Vagina (tissue), 2 donors: ENCODE results near the gene TMEM131L. TPM values are rescaled to one million over a fixed set of nuclear protein-coding genes. Genes with fewer than 3 reads are reported as not detected.

Experiments used
- DNase-seq, 2 donors: peaks; one replicate each; pipeline ENCODE4 v3.0.0-alpha.2; 2017; ENCODE audit errors: extremely low spot score in 2 of 2
- H3K27ac ChIP-seq: fragments of 200-600 bp; sonication (generic); one replicate; pipeline ENCODE4 v1.5.1; 2019
- H3K27me3 ChIP-seq: fragments of 200-600 bp; sonication (generic); one replicate; pipeline ENCODE4 v1.5.1; 2019
- H3K36me3 ChIP-seq, 2 donors: fragments of 200-600 bp; sonication (generic); one replicate each; pipeline ENCODE4 v1.5.1; 2017 to 2019
- H3K4me1 ChIP-seq: fragments of 200-600 bp; sonication (generic); one replicate; pipeline ENCODE4 v1.5.1; 2019
- H3K4me3 ChIP-seq, 2 donors: fragments of 200-600 bp; sonication (generic); 1 replicate in 1 of 2; 2 replicates in 1 of 2; pipeline ENCODE4 v1.5.1; 2016 to 2019
- H3K9me3 ChIP-seq: fragments of 200-600 bp; sonication (generic); one replicate; pipeline ENCODE4 v1.5.1; 2019
- POLR2A ChIP-seq, 2 donors: fragments of 450-650 bp; IDR thresholded peaks; one replicate each; pipeline ENCODE4 v1.6.1; 2017; ENCODE audit warnings: antibody characterized with exemption in 2 of 2, mild to moderate bottlenecking in 2 of 2, moderate library complexity in 2 of 2
- POLR2AphosphoS5 ChIP-seq, 2 donors: sonication (generic); formaldehyde crosslinking; IDR thresholded peaks; one replicate each; pipeline ENCODE4 v1.9.0; 2017; ENCODE audit warnings: antibody characterized with exemption in 2 of 2, mild to moderate bottlenecking in 2 of 2, low read depth in 1 of 2; ENCODE audit not compliant: insufficient read depth in 1 of 2
- intact Hi-C: fragments of 100-400 bp; cut with DNase I; formaldehyde crosslinking; loops from one replicate; pipeline ENCODE4 v1.15.1; 2023
- total RNA-seq: library from RNA; depleted of rRNA; stranded (reverse); fragments of >200 nt; gene quantifications from one replicate; pipeline ENCODE4 v1.2.3, GENCODE V29; 2016
- TF ChIP-seq, protein P1 (sequence below), 3 experiments: fragments of 450-650 bp in 2 of 3; fragments of 200-600 bp in 1 of 3; sonication (generic) in 1 of 3; IDR thresholded peaks; one replicate each; pipeline ENCODE4 v1.5.1; 2017 to 2019; ENCODE audit warnings: antibody characterized with exemption in 3 of 3, mild to moderate bottlenecking in 2 of 3, moderate library complexity in 2 of 3

The TMEM131L gene
- total RNA-seq, 1 donor from 2014 or later = 17.7 TPM

DNA sequence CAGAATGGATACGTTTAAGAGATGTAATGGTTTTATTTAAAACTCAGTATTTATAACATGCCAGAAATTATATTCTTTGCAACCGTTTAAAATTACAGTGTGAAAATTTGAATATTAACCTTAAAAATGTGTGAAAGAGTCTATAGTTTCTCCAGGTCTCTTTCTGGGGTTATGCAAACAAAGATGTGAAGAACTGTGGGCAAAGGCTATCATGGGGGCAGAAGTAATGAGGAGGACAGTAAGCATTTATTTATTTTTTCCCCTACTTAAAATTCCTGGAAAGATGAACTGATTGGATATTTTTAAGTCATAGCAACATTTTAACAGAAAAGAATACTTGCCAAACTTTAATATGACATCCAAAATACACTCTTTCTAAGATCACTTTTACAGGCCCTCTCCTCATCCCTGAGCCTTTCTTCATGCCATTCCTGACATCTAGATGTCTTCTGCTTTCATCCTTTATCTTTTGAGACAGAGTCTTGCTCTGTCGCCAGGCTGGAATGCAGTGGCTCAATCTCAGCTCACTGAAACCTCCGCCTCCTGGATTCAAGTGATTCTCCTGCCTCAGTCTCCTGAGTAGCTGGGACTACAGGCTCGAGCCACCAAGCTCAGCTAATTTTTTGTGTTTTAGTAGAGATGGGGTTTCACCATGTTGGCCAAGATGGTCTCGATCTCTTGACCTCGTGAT, 46.1 kb downstream of the TMEM131L start:
- no peak for DNase-seq
- no peaks in the 10 kb centered on the region for H3K36me3 ChIP-seq
- TF ChIP-seq, protein P1, sequence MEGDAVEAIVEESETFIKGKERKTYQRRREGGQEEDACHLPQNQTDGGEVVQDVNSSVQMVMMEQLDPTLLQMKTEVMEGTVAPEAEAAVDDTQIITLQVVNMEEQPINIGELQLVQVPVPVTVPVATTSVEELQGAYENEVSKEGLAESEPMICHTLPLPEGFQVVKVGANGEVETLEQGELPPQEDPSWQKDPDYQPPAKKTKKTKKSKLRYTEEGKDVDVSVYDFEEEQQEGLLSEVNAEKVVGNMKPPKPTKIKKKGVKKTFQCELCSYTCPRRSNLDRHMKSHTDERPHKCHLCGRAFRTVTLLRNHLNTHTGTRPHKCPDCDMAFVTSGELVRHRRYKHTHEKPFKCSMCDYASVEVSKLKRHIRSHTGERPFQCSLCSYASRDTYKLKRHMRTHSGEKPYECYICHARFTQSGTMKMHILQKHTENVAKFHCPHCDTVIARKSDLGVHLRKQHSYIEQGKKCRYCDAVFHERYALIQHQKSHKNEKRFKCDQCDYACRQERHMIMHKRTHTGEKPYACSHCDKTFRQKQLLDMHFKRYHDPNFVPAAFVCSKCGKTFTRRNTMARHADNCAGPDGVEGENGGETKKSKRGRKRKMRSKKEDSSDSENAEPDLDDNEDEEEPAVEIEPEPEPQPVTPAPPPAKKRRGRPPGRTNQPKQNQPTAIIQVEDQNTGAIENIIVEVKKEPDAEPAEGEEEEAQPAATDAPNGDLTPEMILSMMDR (IDR thresholded peaks at IDR 0.05) = no peak
- no peak for TF ChIP-seq POLR2AphosphoS5 (IDR thresholded peaks at IDR 0.05; ENCODE audit: insufficient read depth in 1 of 2, low read depth in 1 of 2)
- no peak for TF ChIP-seq POLR2A (IDR thresholded peaks at IDR 0.05)
- peaks cover 38% of the 10 kb centered on the region for H3K4me1 ChIP-seq
- H3K4me3 ChIP-seq = no peak overlapping the region
- H3K27ac ChIP-seq = no peak overlapping the region
- intact Hi-C loops = no loop called here
- no peaks in the 10 kb centered on the region for H3K27me3 ChIP-seq
- no peaks in the 10 kb centered on the region for H3K9me3 ChIP-seq

GRCh38 chr4:153512952-153513500, 46.9 kb downstream of the TMEM131L start:
- Histone ChIP-seq H3K27me3 (no peaks in the 10 kb centered on the region), H3K27ac (no peak overlapping the region), H3K9me3 (no peaks in the 10 kb centered on the region), H3K4me1 (peaks cover 31% of the 10 kb centered on the region), H3K4me3 (no peak overlapping the region), H3K36me3 (no peaks in the 10 kb centered on the region)
- DNase-seq = no peak
- intact Hi-C loops = no loop called here
- TF ChIP-seq POLR2A (IDR thresholded peaks at IDR 0.05) (no peak), POLR2AphosphoS5 (IDR thresholded peaks at IDR 0.05; ENCODE audit: insufficient read depth in 1 of 2, low read depth in 1 of 2) (no peak)
- TF ChIP-seq, protein P1 (IDR thresholded peaks at IDR 0.05) = no peak

DNA sequence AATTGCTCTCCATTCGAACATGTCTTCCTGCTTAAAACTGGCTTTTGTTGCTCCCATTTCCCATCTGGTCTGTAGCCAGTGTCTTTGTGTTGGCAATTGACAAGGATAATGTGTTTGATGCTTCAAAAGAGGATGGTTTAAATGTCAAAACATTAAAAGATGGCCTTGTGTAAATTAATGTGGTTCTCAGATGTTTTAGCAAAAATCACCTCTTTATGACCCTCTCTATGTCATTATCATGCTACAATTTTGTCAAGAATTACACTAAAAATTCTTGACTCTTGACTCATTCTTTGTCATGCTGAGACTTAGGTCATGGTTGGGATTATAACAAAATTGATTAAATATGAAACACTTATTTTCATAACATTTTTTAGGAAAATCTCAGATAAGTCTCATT, 47.4 kb downstream of the TMEM131L start:
- Histone ChIP-seq H3K9me3 (no peaks in the 10 kb centered on the region), H3K4me3 (no peak overlapping the region), H3K4me1 (peaks cover 27% of the 10 kb centered on the region), H3K27ac (no peak overlapping the region), H3K27me3 (no peaks in the 10 kb centered on the region), H3K36me3 (no peaks in the 10 kb centered on the region)
- intact Hi-C loops = no loop called here
- TF ChIP-seq POLR2AphosphoS5 (IDR thresholded peaks at IDR 0.05; ENCODE audit: insufficient read depth in 1 of 2, low read depth in 1 of 2) (no peak), POLR2A (IDR thresholded peaks at IDR 0.05) (no peak)
- TF ChIP-seq, protein P1 (IDR thresholded peaks at IDR 0.05) = no peak
- no peak for DNase-seq

- Histone ChIP-seq H3K9me3 (no peaks in the 10 kb centered on the region), H3K27ac (no peak overlapping the region), H3K4me1 (peaks cover 27% of the 10 kb centered on the region), H3K4me3 (no peak overlapping the region), H3K36me3 (no peaks in the 10 kb centered on the region), H3K27me3 (no peaks in the 10 kb centered on the region)
- intact Hi-C loops = no loop called here
- DNase-seq = no peak
- TF ChIP-seq POLR2AphosphoS5 (IDR thresholded peaks at IDR 0.05; ENCODE audit: insufficient read depth in 1 of 2, low read depth in 1 of 2) = no peak
- no peak for TF ChIP-seq POLR2A (IDR thresholded peaks at IDR 0.05)
- TF ChIP-seq, protein P1 (IDR thresholded peaks at IDR 0.05) = no peak
Measured at GRCh38 chr4:153514001-153514526, 47.9 kb downstream of the TMEM131L start.
